AG08396 (cell line): Measurements from ENCODE around the gene DEDD.

Experiments used
- DNase-seq: peaks from one replicate; pipeline ENCODE4 v3.0.0; 2012; ENCODE audit warnings: low spot score, mixed read lengths

The DEDD gene

DNA sequence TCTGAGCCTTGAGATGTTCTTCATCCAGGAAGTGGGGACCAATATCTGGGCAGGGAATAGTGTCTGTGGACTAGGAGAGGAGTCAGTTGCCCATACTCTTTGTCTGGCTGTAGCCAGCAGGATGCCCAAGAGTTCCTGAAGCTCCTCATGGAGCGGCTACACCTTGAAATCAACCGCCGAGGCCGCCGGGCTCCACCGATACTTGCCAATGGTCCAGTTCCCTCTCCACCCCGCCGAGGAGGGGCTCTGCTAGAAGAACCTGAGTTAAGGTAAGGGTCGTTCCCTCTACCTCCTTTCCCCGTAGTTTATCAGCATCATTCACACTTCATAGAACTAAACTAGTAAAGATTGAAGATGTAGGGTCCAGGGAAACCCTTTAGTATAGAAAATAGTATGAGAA, 30.3 kb upstream of the DEDD start:
- no peak for DNase-seq

DNA sequence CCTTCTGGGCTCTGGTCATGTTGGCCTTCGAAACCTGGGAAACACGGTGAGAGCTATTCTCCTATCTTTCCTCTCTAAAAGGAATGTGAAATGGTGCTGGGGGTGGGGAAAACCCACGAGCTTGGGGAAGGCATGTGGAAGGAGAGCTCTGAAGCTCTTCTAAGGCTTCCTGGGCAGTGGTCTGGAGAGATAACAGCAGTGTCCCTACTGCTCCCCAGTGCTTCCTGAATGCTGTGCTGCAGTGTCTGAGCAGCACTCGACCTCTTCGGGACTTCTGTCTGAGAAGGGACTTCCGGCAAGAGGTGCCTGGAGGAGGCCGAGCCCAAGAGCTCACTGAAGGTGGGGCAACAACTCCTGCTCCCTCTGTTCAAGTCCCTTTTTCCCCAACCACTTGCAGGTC, 29.6 kb upstream of the DEDD start:
- no peak for DNase-seq

DNA sequence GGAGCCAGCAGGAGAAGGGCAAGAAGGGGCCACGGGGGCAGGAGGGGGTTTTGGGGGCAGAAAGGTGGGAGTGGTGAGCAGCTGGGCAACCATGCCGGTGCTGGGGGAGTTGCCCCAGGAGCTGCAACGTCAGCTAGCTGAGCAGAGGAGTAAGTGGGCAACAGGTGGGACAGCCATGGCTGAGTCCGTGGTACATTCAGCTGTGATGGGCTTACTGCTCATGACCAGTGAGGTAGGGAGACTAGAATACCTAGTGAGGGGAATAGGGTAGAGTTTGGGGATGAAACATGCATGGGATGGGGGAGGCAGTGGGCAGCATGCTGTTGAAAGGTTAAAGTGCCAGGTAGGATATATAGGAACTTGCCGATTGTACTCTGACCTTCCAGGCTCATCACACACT, 29.2 kb upstream of the DEDD start:
- DNase-seq = no peak

DNA sequence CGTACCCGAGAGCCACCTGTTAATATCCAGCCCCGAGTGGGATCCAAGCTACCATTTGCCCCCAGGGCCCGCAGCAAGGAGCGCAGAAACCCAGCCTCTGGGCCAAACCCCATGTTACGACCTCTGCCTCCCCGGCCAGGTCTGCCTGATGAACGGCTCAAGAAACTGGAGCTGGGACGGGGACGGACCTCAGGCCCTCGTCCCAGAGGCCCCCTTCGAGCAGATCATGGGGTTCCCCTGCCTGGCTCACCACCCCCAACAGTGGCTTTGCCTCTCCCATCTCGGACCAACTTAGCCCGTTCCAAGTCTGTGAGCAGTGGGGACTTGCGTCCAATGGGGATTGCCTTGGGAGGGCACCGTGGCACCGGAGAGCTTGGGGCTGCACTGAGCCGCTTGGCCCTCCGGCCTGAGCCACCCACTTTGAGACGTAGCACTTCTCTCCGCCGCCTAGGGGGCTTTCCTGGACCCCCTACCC, 28.2 kb upstream of the DEDD start:
- DNase-seq = no peak

DNA sequence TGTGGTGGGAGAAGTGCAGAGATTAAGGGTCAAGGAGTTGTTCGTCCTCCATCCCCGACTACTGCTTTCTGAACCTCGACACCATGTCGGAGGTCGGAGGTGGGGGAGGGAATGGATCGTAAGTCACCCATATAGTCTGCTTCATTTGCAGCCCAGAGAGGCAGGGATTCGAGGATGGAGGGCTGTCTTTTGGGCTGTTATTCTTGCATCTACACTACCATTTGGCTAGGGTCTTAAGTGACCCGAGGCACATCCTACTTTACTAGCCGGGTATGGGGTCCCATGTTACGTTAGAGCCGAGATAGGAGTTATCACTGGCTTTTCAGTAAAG, 27.4 kb upstream of the DEDD start:
- no peak for DNase-seq

DNA sequence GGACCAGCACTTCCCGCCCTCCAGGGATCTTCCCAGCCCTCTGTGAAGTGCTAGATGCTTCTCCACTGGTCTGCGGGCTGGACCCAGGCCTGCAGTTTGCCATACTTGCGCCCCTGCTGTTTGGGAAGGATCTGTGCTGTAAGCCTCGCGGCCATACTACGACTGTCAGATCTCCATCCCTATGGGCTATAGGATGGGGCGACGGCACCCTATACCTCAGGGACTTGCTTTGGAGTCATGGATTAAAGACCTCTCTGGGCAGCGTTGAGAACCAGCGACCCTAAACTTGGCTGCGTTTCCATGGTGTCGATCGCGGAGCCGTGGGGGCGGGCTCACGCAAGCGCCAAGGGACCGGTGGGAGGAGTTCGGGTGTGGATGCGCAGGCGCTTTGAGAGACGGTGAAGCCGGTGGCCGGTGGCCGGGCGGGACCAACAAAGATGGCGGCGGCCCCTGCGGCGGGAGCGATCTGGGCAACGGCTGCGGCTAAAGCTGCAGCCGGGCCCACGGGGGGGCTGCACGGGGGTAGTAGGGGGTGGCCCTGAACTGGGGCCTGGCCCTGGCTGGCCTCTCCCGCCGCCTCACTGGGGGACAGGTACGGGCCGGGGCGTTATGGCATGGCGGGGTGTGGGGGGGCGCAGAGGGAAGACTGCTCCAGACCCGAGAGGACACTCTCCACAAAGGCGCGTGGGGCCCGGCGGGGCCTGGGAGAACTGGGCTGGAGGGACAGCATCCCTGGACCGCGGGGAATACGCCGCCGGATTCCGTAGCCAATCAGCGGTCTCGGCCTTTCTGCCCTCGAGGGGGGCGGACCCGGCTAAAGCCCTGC, 26.8 kb upstream of the DEDD start, which contains the start of gene USP21:
USP21 (plus strand) TSS at position 414 of the 826 bp plus-strand sequence. CDS start 1,141 bp downstream, outside the sequence.
- peak; percentile 98 for DNase-seq

DNA sequence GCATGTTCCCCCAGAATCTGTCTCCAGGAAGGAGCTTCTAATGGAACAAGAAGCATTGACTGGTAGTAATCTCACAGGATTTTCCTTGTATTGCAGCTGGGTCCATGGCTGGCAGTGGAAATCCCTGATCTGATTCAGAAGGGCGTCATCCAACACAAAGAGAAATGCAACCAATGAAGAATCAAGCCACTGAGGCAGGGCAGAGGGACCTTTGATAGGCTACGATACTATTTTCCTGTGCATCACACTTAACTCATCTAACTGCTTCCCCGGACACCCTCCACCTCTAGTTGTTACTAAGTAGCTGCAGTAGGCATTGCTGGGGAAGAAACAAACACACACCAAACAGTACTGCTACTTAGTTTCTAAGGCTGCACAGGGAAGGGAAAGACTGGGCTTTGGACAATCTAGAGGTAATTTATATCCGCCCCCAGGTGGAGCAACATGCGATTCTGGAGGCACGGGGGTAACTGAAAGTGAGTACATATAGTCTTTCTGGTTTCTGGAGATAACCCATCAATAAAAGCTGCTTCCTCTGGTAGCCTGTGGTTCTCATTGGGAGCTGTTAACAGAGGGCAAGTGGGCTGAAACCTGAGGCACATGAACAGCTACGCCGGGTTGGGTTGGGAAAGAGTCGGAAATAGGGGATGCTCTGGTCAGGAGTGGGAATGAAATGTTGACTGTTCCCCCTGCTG, 26.0 kb upstream of the DEDD start:
- DNase-seq = no peak

DNA sequence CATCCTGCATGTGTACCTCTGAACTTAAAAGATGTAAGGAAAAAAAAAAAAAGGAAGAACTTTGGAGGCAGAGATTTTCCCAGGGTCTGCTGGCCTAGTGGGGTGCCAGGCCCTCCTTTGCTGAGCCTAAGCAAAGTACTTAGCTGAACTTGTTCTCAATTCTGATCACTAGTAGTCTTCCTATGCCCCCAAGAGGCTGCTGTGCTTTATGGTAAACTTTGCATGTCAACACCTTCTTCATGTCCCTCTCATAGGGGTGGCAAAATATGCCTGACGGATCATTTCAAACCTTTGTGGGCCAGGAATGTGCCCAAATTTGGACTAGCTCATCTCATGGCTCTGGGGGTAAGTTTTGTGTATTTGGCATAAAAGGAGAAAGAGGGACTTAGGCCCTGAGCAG, 25.4 kb upstream of the DEDD start:
- no peak for DNase-seq

DNA sequence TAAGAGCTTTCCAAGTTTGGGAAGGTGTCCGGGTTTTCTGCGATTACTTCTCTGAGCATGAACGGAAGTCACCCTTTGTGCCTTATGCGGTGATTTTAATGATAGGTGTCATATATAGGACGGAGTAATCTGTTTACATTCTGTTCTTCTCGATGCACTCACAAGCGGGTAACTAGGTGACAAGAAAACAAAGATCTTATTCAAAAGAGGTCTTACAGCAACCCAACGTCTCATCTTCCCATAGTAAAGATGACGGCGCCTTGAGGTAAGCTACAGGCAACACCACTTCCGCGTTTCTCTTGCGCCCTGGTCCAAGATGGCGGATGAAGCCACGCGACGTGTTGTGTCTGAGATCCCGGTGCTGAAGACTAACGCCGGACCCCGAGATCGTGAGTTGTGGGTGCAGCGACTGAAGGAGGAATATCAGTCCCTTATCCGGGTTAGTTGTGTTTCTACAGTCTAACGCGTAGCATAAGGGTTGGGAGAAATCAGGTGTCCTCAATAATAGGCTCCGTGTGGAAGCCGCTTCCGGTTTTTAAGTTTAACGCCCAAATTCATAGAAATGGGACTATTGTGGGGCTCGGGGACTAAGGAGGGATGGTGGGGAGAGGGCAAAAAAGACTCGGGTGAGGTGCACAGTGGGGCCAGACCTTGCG, 21.3 kb upstream of the DEDD start, which contains the start of gene UFC1:
UFC1 (plus strand) TSS at position 297 of the 656 bp plus-strand sequence; CDS start at position 317, 20 bp downstream.
- peak; percentile 84 for DNase-seq

DNA sequence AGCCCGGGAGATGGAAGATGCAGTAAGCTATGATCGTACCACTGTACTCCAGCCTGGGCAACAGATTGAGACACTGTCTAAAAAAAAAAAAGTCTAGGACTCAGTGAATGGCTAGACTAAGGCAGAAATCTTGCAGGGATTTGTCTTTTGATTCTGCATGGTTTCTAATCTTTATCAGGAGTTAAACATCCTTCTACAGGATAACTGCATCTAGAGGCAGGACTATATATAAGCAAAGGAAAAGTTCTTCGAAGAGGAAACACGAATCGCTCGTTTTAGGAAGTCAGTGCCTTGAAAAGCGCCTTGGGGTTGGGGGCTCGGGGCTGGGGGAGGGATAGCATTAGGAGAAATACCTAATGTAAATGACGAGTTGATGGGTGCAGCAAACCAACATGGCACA, 20.7 kb upstream of the DEDD start:
- DNase-seq = no peak

DNA sequence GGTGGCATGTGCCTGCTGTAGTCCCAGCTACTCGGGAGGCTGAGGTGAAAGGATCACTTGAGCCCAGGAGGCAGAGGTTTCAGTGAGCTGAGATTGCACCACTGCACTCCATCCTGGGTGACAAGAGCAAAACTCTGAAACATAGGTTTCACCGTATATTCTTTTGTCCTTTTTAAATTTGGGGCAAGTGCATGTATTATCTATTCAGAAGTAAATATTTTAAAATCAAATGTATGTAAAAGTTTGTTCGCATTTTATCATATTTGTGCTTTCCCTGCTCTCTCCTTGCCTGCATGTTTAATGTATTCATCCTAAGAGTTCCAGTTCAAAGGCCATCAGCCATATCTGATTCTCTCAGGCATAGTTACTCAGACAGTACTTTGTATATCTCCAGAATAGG, 13.4 kb upstream of the DEDD start:
- DNase-seq = no peak

DNA sequence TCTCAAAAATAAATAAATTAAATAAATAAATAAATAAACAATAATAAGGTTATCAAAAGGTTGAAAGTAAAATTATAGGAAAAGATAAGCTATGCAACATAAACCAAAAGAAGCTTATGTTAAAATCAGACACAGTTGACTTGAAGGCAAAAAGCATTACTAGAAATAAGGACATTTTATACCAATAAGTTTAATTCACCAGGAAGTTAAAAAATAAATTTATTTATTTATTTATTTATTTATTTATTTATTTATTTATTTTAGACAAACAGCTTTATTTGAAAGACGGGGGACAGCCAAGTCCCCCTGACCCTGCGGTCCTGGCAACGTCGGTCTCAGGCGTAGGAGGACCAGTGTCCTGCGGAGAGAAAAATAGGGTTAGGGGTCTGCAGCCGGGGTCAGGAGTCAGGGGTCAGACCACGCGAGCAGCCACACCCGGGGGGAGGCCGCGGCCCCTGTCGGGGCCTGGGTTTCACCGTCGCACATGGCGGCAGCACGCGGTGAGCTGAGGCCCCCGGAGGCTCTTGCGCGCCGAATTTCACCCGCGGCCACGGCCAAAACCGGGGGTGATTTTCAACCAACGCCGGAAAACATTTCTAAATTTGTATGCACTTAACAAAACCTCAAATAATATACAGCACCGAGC, 8.4 kb upstream of the DEDD start:
- no peak for DNase-seq

DNA sequence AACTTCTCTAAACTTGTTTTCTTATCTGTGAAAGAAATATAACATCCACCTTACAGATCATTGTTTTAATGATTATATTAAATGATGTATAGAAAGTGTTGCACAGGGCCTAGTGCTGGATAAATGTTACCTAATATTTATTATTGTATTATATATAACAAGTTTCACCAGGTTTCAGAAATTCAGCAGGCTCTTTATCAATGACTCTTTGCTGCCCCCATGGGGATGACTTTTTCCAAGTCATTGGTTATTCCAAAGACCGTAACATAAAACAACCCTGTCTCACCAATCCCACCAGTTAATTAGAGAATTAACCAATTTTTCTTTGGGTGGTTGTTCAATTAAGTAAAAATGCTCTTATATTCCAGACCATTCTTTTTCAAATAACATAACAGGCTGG, 7.3 kb upstream of the DEDD start:
- peak; percentile 71 for DNase-seq

DNA sequence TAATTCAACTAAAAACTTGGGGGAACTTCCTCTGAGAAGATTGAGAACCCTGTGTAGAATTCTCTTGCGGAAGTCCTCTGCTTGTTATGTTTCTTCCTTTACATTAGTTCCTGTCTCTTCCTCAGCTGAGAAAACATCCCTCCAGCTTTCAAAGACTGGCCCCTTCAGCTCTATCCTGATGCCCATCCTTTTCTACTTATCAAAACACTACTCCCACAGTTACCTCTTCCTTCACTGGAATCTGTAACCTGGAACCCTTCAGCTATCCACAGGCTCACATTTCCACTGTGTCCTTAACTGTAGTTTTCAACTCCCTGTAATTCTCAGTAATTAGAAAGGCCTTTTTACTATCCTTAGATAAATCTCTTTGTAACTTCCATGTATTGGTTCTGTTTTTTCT, 6.0 kb upstream of the DEDD start:
- no peak for DNase-seq

DNA sequence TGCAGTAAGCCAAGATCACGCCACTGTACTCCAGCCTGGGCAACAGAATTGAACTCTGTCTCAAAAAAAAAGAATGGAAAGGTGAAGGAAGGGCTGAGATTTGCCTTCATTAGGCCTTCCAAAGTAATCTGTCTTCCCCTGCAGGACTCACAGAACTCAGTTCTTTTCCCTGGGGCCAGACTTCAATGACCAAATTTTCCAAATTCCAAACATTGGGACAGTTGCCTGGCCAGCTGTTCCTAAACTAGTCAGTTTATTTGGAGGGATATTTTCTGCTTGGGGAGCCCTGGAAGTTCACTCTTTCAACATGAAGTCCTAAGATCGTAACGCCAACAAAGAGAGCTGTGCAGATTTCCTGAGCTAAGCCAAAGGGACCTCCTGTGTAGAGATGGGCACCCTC, 5.4 kb upstream of the DEDD start:
- DNase-seq = no peak

DNA sequence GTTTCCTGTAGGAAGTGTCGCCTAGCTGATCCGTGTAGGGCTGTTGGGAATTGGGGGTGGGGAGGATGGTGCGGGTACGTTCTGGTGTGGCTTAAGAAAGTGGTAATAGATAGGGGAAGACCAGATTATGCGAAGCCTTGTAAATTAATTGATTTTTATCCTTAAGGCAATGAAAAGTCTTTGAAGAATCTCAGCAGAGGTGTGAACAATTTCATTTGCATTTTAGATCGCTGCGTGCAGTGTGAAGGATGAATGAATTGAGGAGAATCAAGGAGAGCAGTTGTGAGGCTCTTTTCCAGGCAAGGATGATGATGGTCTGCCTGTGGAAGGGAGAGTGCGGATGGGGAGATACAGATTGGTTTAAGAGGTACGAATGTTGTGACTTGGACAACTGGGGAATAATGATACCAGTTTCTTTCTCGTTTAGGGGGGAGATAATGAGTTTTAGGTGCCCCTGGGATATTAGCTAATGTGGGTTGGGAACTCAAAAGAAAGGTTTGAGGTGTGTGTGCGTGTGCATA, 813 bp upstream of the DEDD start:
- DNase-seq = peak; percentile 23

DNA sequence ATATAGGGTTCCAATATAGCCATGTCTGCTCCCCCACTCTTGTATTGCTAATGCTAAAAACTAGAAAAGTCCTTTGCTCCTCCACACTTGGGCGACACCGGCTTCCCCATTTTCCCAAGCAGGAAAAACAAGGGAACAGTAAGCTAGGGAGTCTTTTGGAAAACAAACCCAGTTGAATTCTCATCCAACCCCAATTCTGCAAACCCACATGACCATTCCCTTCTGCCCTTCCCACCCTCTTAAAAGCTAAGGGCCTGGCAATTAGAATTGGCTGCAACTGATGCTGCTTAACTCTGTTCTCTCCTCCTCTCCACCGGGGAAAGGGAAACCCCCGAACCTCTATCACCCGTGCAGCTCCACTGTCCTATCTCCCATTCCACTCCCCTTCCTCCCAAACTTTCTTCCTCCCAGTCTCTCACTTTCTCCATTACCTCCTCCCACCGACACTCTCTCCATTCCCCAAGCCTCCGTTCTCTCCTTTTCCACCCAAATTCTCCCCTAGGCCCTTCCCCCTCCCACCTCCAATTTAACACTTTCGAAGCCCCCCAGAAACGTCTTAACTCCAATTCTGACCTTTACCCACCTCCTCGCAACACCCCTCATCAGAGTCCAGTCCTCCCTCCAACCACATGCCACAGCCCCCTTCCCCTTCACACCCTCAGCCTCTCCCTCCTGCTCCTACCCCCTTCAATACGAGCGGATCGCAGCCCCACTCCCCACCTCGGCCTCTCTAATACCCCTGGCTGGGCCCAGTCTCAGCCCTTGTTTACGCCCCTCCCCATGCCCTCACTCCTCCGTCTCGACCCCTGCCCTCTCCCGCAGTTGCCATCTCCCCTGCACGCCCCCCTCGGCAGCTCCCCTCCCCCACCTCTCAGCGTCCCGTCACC, 701 bp downstream of the DEDD start:
- DNase-seq = peak; percentile 32

DNA sequence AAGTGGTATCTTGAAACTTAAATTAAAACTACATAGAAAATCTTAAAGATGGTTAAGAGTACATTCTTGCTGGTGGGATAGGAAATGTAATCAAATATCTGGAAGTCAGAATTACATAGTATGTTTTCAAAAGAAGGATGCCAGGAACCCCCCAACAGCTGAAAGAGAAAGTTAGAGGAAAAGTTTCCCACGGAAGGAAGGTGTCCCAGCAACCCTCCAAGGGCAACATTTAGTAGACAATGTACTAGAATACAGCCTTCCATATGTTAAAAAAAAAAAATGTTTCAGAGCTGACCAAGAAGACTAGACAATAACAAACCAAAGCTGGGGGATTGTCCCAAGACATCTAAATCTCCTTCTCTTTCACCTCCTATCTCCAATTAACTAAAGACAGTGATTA, 2.2 kb downstream of the DEDD start:
- no peak for DNase-seq

DNA sequence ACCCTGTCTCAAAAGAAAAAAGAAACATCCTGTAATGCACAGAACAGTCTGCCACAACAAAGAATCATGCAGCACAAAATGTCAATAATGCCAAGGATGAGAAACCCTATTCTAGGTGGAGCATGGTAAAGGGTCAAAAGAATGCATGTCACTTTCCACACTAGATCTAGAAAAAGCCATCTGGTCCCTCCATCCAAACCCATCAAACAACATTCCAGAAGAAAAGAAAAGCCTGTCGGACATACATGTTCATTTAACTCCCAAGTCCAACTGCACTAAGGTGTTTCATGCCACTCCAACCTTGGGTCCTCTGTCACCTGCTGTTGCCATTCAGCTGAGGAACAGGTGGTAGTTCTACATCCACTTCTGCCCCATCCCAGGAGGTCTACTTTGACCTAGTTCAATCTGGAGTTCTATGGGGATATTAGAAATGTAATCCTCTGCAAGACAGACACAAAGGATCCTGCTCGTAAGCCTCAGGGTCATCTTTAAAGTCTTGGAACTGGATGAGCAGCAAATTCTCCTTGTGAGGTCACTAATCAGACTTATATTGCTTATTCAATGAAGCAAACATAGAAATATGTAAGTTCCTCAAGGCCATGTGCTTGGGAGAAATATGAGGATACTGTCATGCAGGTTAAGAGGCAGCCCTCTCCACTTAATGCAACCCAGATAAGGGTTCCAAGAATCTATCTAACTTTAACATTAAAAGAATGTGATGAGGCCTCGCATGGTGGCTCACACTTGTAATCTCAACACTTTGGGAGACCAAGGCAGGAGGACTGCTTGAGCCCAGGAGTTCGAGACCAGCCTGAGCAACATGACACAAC, 3.7 kb downstream of the DEDD start:
- DNase-seq = no peak

DNA sequence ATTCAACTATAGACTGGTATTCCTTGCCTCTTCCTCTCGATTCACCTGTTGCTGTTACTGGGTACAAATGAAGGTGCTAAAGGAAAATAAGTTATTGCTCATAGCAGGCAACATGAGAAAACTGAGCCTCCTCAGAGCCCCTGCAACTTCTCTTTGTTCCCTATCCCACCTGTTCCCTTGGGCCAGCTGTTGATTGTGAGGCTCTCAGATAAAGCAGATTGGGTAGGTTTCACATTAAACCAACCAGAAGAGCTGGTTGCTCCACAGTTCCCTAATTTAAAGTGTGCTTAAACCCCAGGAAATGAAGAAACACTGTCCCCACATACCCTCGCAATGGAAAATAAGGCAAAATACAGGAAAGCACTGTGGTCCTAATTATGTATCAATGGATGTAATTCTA, 4.8 kb downstream of the DEDD start:
- no peak for DNase-seq
